ENCODE results near the gene PARVB.
"Not testable (repeated sequence)": the region's sequence is repeated elsewhere in the genome, so short reads cannot be mapped to it uniquely, and the experiment has no call there.

Gene PARVB

GRCh38 chr22:44108806-44109385 lies 84.8 kb downstream of the PARVB start:
- DNase-seq (ENCODE audit: low read depth in 2 of 2) = no peak

- no peak for DNase-seq (ENCODE audit: low read depth in 2 of 2)
Measured at GRCh38 chr22:44109416-44109815, 85.3 kb downstream of the PARVB start.

GRCh38 chr22:44110656-44111055 lies 86.6 kb downstream of the PARVB start:
- DNase-seq (ENCODE audit: low read depth in 2 of 2) = not testable (repeated sequence)

- no peak for DNase-seq (ENCODE audit: low read depth in 2 of 2)
Measured at GRCh38 chr22:44111562-44112155, 87.6 kb downstream of the PARVB start.

GRCh38 chr22:44112191-44112590 lies 88.1 kb downstream of the PARVB start:
- no peak for DNase-seq (ENCODE audit: low read depth in 2 of 2)

GRCh38 chr22:44116331-44116730 lies 92.2 kb downstream of the PARVB start:
- DNase-seq (ENCODE audit: low read depth in 2 of 2) = no peak

GRCh38 chr22:44116755-44117684 lies 92.9 kb downstream of the PARVB start:
- no peak for DNase-seq (ENCODE audit: low read depth in 2 of 2)

GRCh38 chr22:44117746-44118145 lies 93.6 kb downstream of the PARVB start:
- no peak for DNase-seq (ENCODE audit: low read depth in 2 of 2)

GRCh38 chr22:44118645-44119315 lies 94.7 kb downstream of the PARVB start:
- DNase-seq (ENCODE audit: low read depth in 2 of 2) = no peak

- DNase-seq (ENCODE audit: low read depth in 2 of 2) = no peak
Measured at GRCh38 chr22:44119669-44120313, 95.7 kb downstream of the PARVB start.

GRCh38 chr22:44120314-44120704 lies 96.2 kb downstream of the PARVB start:
- no peak for DNase-seq (ENCODE audit: low read depth in 2 of 2)

GRCh38 chr22:44125421-44125820 lies 101.3 kb downstream of the PARVB start:
- DNase-seq (ENCODE audit: low read depth in 2 of 2) = no peak

- no peak for DNase-seq (ENCODE audit: low read depth in 2 of 2)
Measured at GRCh38 chr22:44126807-44127206, 102.7 kb downstream of the PARVB start.

- DNase-seq (ENCODE audit: low read depth in 2 of 2) = no peak
Measured at GRCh38 chr22:44127356-44127755, 103.3 kb downstream of the PARVB start.

- DNase-seq (ENCODE audit: low read depth in 2 of 2) = no peak
Measured at GRCh38 chr22:44128958-44129618, 105.0 kb downstream of the PARVB start.

GRCh38 chr22:44129619-44129976 lies 105.5 kb downstream of the PARVB start:
- DNase-seq (ENCODE audit: low read depth in 2 of 2) = no peak

GRCh38 chr22:44130076-44130711 lies 106.1 kb downstream of the PARVB start:
- no peak for DNase-seq (ENCODE audit: low read depth in 2 of 2)

GRCh38 chr22:44131412-44131811 lies 107.3 kb downstream of the PARVB start:
- no peak for DNase-seq (ENCODE audit: low read depth in 2 of 2)

- no peak for DNase-seq (ENCODE audit: low read depth in 2 of 2)
Measured at GRCh38 chr22:44131989-44132685, 108.0 kb downstream of the PARVB start.

- DNase-seq (ENCODE audit: low read depth in 2 of 2) = no peak
Measured at GRCh38 chr22:44132724-44133123, 108.6 kb downstream of the PARVB start.

All from fibroblast of skin of left biceps (primary cell).